OCI-LY3 (cell line): Measurements from ENCODE around the gene GHR.

Source experiments
- H2AFZ ChIP-seq: fragments of 200-600, 300-600 bp; shearing (Covaris generic); 2 replicates; pipeline ENCODE4 v1.6.0; 2014; ENCODE audit warnings: antibody characterized with exemption, low read depth, low read length
- H3K27ac ChIP-seq: fragments of 200-600, 300-600 bp; sonication (generic); 2 replicates; pipeline ENCODE4 v1.5.1; 2014; ENCODE audit warnings: mild to moderate bottlenecking, low read length, moderate library complexity, mixed read lengths
- H3K27me3 ChIP-seq: fragments of 200-600, 300-600 bp; sonication (generic); 2 replicates; pipeline ENCODE4 v1.6.1; 2014; ENCODE audit warnings: low read depth, low read length, mixed read lengths
- H3K36me3 ChIP-seq: fragments of 200-600, 300-600 bp; sonication (generic); replicated peaks from 2 replicates; pipeline ENCODE3; 2014; ENCODE audit warnings: low read depth, low read length, mixed read lengths
- H3K4me1 ChIP-seq: fragments of 300-600, 200-600 bp; sonication (generic); 2 replicates; pipeline ENCODE4 v1.6.1; 2014; ENCODE audit warnings: low read length, mixed read lengths
- H3K4me2 ChIP-seq: fragments of 200-600, 300-600 bp; sonication (generic); 2 replicates; pipeline ENCODE4 v1.6.1; 2014; ENCODE audit warnings: low read length, mixed read lengths
- H3K4me3 ChIP-seq: fragments of 300-600, 200-600 bp; sonication (generic); 2 replicates; pipeline ENCODE4 v1.5.1; 2014; ENCODE audit warnings: antibody characterized with exemption, mild to moderate bottlenecking, low read length, moderate library complexity
- H3K79me2 ChIP-seq: fragments of 300-600, 200-600 bp; shearing (Covaris generic); 2 replicates; pipeline ENCODE4 v1.6.1; 2014; ENCODE audit warnings: mild to moderate bottlenecking, low read length, mixed read lengths
- H3K9ac ChIP-seq: fragments of 300-600, 200-600 bp; shearing (Covaris generic); 2 replicates; pipeline ENCODE4 v1.6.0; 2014; ENCODE audit warnings: mild to moderate bottlenecking, low read length, moderate library complexity
- H3K9me3 ChIP-seq: fragments of 200-600, 300-600 bp; shearing (Covaris generic); 2 replicates; pipeline ENCODE4 v1.6.1; 2014; ENCODE audit warnings: low read length, mixed read lengths; ENCODE audit not compliant: insufficient read depth
- H4K20me1 ChIP-seq: fragments of 200-600, 300-600 bp; sonication (generic); 2 replicates; pipeline ENCODE4 v1.6.1; 2016; ENCODE audit warnings: low read length, mixed read lengths; ENCODE audit not compliant: insufficient read depth
- CTCF ChIP-seq: fragments of 200-600, 300-600 bp; sonication (generic); IDR thresholded peaks from 2 replicates; pipeline ENCODE4 v1.5.1; 2014; ENCODE audit warnings: antibody characterized with exemption, low read length, low read depth
- EZH2phosphoT487 ChIP-seq: fragments of 200-600 bp; shearing (Covaris generic); IDR thresholded peaks from 2 replicates; pipeline ENCODE4 v1.6.1; 2018; ENCODE audit warnings: antibody characterized with exemption, mixed run types, low read depth

GHR gene

GRCh38 chr5:42517164-42517563, 93.9 kb downstream of the GHR start:
- Histone ChIP-seq H3K4me2 (no peak overlapping the region), H3K4me1 (no peaks in the 10 kb centered on the region), H3K27me3 (no peaks in the 10 kb centered on the region), H3K9ac (no peak overlapping the region), H3K79me2 (no peaks in the 10 kb centered on the region), H2AFZ (no peak overlapping the region), H3K27ac (no peak overlapping the region), H3K4me3 (no peak overlapping the region), H3K36me3 (no peaks in the 10 kb centered on the region), H4K20me1 (no peaks in the 10 kb centered on the region), H3K9me3 (no peaks in the 10 kb centered on the region)
- TF ChIP-seq CTCF (no peak), EZH2phosphoT487 (no peak)

GRCh38 chr5:42518595-42519221, 95.5 kb downstream of the GHR start:
- H2AFZ ChIP-seq, result no peak overlapping the region

GRCh38 chr5:42520203-42520602, 97.0 kb downstream of the GHR start:
- Histone ChIP-seq H3K4me3 (no peak overlapping the region), H3K9me3 (no peaks in the 10 kb centered on the region), H3K27ac (no peak overlapping the region), H4K20me1 (no peaks in the 10 kb centered on the region), H3K27me3 (no peaks in the 10 kb centered on the region), H3K79me2 (no peaks in the 10 kb centered on the region), H3K9ac (no peak overlapping the region), H3K36me3 (no peaks in the 10 kb centered on the region), H2AFZ (no peak overlapping the region), H3K4me2 (no peak overlapping the region), H3K4me1 (no peaks in the 10 kb centered on the region)
- no peak for TF ChIP-seq CTCF
- TF ChIP-seq EZH2phosphoT487, result no peak

More at GRCh38 chr5:42518595-42519221, 95.5 kb downstream of the GHR start:
- no peak overlapping the region for H3K4me2 ChIP-seq
- H3K4me1 ChIP-seq, result no peaks in the 10 kb centered on the region
- no peak overlapping the region for H3K9ac ChIP-seq
- no peaks in the 10 kb centered on the region for H3K27me3 ChIP-seq
- no peak overlapping the region for H3K4me3 ChIP-seq
- H4K20me1 ChIP-seq, result no peaks in the 10 kb centered on the region
- TF ChIP-seq CTCF, result no peak
- TF ChIP-seq EZH2phosphoT487, result no peak
- H3K9me3 ChIP-seq, result no peaks in the 10 kb centered on the region
- H3K79me2 ChIP-seq, result no peaks in the 10 kb centered on the region
- no peaks in the 10 kb centered on the region for H3K36me3 ChIP-seq
- no peak overlapping the region for H3K27ac ChIP-seq

GRCh38 chr5:42520957-42521356, 97.7 kb downstream of the GHR start:
- no peak overlapping the region for H3K9ac ChIP-seq

More at GRCh38 chr5:42520957-42521356, 97.7 kb downstream of the GHR start:
- Histone ChIP-seq H3K79me2 (no peaks in the 10 kb centered on the region), H3K4me3 (no peak overlapping the region), H3K4me2 (no peak overlapping the region), H2AFZ (no peak overlapping the region), H3K27ac (no peak overlapping the region), H3K36me3 (no peaks in the 10 kb centered on the region), H4K20me1 (no peaks in the 10 kb centered on the region), H3K27me3 (no peaks in the 10 kb centered on the region), H3K9me3 (no peaks in the 10 kb centered on the region), H3K4me1 (no peaks in the 10 kb centered on the region)
- no peak for TF ChIP-seq EZH2phosphoT487
- TF ChIP-seq CTCF, result no peak
